NCI-H526 treated with DMSO at 0.1 percent for 48 hours (cell line): ENCODE results near the gene DOCK4.

ENCODE experiments used
- DNase-seq: peaks from one replicate; lab custom pipeline; 2025; lab: John Stamatoyannopoulos, UW

DOCK4 gene

GRCh38 chr7:111729483-111729882 is 476.7 kb downstream of the DOCK4 start:
- no peak for DNase-seq

DNA sequence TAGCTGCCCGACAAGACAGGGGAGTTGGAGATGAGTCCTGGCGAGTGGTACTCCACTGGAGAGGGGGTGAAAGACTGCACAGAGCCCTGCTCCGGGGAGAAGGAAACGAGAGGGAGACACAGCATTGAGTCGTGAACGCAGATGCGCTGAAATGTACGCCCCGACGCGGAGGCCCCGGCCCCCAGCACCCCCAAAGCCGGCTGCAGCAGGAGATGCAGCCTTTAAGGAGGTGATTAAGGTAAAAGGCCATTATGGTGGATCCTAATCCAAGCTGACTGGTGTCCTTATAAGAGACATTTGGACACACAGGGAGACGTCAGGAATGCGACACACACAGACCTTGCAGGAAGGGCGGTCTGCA is 477.6 kb downstream of the DOCK4 start:
- DNase-seq: no peak

GRCh38 chr7:111727905-111728634 is 478.1 kb downstream of the DOCK4 start:
- DNase-seq: no peak

GRCh38 chr7:111718886-111719285 is 487.3 kb downstream of the DOCK4 start:
- no peak for DNase-seq

GRCh38 chr7:111711426-111712065 is 494.7 kb downstream of the DOCK4 start:
- no peak for DNase-seq

- DNase-seq: no peak
These were observed 495.3 kb downstream of the DOCK4 start for GRCh38 chr7:111710839-111711380.

GRCh38 chr7:111708072-111708471 is 498.1 kb downstream of the DOCK4 start:
- no peak for DNase-seq

- DNase-seq: no peak
These were observed 500.4 kb downstream of the DOCK4 start for GRCh38 chr7:111705807-111706206.

GRCh38 chr7:111697771-111698170 is 508.4 kb downstream of the DOCK4 start:
- no peak for DNase-seq

DNA sequence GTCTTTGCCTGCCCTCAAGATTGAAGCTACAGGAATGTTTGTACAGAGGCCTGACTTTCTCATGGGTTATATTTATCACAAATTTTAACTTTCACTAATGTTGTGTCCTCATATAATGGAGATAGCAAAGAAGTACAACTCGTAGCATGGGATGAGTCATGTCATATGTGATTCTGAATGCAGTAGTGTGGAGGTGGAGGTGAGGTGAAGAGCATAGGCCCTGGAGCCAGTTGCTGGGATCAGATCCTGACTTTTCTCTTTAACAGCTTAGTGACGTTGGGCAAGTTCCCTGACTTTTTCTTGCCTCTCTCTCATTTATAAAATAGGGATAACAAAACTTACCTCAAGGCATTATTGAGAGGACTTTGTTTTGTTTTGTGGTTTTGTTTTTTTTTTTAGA is 511.8 kb downstream of the DOCK4 start:
- DNase-seq: no peak

GRCh38 chr7:111690364-111691111 is 515.7 kb downstream of the DOCK4 start:
- DNase-seq: no peak

DNA sequence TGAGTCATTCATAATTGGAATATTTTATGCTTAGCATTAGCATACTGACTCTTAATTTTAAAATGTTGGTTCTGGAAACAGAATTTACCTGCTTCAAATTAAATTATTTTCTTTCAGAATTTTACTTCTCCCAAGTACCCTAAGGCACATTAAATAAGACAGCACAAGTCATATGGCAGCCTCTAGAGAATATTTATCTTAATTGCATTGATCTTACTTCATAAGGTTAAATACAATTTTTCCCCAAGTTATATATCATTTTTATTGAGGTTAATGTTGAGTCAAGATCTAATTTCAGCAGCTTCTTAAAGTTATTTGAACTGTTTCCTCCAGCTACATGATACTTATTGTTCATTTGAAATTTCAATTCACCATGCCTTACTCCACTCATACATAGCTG is 520.9 kb downstream of the DOCK4 start:
- DNase-seq: no peak

DNA sequence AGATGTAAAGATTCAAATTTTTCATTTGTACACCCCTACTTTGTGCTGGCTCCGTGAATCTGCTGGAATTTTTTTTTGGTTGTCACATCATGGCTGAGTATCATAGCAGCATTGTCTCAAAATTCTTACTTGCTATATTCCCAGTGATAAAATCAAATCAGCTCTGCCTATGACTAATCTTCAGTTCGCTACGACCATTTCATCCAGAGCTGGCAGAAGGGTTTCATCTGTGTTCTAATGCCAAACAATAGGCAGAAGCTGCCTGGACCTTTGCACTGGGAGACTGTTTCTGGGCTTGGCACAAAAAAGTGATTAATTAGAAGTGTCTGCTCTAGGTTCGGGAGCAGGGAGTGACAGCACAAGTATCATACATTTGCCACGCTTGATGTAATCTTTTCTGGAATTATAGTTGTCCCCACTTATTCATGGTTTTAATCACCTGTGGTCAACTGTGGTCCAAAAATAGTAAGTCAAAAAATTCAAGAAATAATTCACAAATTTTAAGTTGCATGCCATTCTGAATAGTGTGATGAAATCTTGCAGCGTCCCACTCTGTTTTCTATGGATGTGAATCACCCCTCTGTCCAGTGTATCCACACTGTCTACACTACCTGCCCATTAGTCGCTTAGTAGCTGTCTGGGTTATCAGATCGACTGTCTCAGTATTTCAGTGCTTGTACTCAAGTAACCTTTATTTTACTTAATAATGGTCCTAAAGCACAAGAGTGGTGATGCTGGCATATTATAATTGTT is 523.4 kb downstream of the DOCK4 start:
- no peak for DNase-seq

GRCh38 chr7:111681242-111681641 is 525.0 kb downstream of the DOCK4 start:
- DNase-seq: no peak

DNA sequence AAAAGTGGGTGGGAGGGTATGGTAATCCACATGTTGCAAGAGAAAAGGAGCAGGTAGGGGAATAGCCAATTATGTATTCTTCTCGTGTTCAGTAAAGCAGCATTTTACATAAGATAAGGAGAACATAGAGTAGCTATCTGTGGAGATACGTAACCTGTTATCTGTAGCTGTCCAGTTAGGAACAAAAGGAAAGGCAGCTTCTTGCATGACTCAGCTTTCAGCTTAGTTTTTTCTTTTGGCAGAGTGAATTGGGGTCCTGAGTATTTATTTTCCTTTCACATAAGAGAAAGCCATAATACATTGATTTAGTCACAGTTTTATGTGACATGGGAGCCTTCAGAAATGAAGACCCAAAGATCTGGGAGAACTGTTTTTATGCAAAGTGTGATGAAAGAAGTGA is 527.2 kb downstream of the DOCK4 start:
- no peak for DNase-seq

GRCh38 chr7:111678281-111678680 is 527.9 kb downstream of the DOCK4 start:
- DNase-seq: no peak

- DNase-seq: no peak
These were observed 528.4 kb downstream of the DOCK4 start for GRCh38 chr7:111677848-111678247.

DNA sequence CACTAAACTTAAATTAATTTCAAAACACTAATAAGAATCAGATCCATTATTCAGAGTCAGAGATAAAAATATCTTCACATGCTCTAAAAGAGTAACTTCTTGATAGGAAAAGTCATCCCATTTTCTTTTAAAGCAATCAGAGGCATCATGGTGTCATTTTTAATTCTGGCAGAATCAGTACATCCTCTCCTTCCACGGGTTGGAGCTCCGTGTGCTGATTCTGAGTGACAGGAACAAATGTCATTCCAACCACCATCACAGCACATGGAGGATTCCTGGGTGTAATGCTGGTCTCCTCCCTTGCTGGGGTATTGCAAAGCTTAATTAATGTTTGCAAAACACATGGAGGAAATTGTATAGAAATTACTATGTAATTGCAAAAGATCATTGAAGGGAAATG is 529.4 kb downstream of the DOCK4 start:
- no peak for DNase-seq
